Measurements from ENCODE around the gene VPS13A. TPM values are rescaled to one million over a fixed set of nuclear protein-coding genes. Genes with fewer than 3 reads are reported as not detected.
"Not testable (repeated sequence)": the region's sequence is repeated elsewhere in the genome, so short reads cannot be mapped to it uniquely, and the experiment has no call there.

The VPS13A gene
- total and polyA plus RNA-seq, 4 donors: 3.7 to 58.3 (median 19.7) TPM

DNA sequence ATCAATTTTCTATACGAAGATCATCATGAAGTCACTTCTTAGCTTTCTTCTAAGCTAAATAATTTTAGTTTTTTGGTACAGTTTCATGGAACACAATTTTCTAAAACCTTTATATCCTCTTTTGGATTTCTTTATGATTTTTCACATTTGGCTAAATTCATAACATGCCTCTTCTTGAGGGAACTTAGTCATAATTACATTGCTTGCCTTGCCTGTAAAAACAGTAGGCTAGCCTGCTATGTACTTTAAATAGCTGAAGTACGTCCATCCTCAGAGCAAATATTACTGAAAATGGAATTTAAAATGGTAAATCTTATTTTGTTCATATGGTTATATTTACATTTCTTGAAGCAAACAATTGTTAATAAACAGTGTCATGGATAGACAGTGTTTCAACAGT is 225.0 kb downstream of the VPS13A start:
- Histone ChIP-seq H3K27ac (ENCODE audit: low read depth in 1 of 2, low read length in 1 of 2) (no peak overlapping the region), H3K36me3 (ENCODE audit: control insufficient read depth in 4 of 4, insufficient read depth in 4 of 4, low read length in 4 of 4) (peaks cover 0 to 9% (median 3%) of the 10 kb centered on the region in 4 donors), H3K27me3 (ENCODE audit: control insufficient read depth in 3 of 3, insufficient read depth in 3 of 3, low read length in 2 of 3) (no peaks in the 10 kb centered on the region), H3K9ac (ENCODE audit: insufficient read depth in 1 of 2, low read length in 2 of 2) (no peak overlapping the region), H3K4me3 (no peak overlapping the region), H3K4me1 (ENCODE audit: control insufficient read depth in 5 of 5, insufficient read depth in 5 of 5, low read length in 5 of 5) (no peaks in the 10 kb centered on the region), H3K9me3 (ENCODE audit: control insufficient read depth in 4 of 4, insufficient read depth in 3 of 4, low read length in 3 of 4) (no peaks in the 10 kb centered on the region)
- 94 to 98% methylated on average over 2 of the region's 2 CpGs for WGBS, 2 donors
- DNase-seq (no peak), ATAC-seq (ENCODE audit: insufficient read depth, low FRiP score) (no peak)
- TF ChIP-seq, protein P1, sequence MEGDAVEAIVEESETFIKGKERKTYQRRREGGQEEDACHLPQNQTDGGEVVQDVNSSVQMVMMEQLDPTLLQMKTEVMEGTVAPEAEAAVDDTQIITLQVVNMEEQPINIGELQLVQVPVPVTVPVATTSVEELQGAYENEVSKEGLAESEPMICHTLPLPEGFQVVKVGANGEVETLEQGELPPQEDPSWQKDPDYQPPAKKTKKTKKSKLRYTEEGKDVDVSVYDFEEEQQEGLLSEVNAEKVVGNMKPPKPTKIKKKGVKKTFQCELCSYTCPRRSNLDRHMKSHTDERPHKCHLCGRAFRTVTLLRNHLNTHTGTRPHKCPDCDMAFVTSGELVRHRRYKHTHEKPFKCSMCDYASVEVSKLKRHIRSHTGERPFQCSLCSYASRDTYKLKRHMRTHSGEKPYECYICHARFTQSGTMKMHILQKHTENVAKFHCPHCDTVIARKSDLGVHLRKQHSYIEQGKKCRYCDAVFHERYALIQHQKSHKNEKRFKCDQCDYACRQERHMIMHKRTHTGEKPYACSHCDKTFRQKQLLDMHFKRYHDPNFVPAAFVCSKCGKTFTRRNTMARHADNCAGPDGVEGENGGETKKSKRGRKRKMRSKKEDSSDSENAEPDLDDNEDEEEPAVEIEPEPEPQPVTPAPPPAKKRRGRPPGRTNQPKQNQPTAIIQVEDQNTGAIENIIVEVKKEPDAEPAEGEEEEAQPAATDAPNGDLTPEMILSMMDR (IDR thresholded peaks at IDR 0.05; ENCODE audit: control extremely low read depth, extremely low read depth): no peak

DNA sequence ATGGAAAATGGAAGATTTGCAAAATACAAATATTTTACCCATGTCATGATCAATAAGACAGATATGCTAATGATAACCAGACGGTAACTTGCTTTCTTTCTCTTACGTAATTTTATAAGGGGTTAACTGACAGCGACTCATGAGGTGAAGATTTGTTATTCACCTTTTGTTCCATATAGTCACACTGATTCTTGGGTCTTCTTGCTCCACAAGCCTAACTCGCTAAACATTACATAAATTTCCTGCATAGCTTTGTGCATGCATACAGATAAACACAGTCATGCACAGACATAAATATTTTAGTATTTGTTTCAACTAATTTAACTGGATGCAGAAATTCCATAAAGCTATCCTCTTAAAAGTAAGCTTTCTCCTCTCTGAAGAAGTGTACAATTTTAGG is 225.9 kb downstream of the VPS13A start:
- no peaks in the 10 kb centered on the region for H3K9me3 ChIP-seq (ENCODE audit: control insufficient read depth in 4 of 4, insufficient read depth in 3 of 4, low read length in 3 of 4)
- ATAC-seq (ENCODE audit: insufficient read depth, low FRiP score): no peak
- WGBS, 2 donors: 85 to 94% methylated on average over 4 of the region's 4 CpGs

DNA sequence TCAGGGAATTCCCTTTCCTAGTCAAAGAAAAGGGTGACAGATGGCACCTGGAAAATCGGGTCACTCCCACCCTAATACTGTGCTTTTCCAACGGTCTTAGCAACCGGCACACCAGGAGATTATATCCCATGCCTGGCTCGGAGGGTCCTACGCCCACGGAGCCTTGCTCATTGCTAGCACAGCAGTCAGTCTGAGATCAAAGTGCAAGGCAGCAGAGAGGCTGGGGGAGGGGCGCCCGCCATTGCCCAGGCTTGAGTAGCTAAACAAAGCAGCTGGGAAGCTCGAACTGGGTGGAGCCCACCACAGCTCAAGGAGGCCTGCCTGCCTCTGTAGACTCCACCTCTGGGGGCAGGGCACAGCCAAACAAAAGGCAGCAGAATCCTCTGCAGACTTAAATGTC is 231.2 kb downstream of the VPS13A start:
- ATAC-seq (ENCODE audit: insufficient read depth, low FRiP score); H3K9me3 ChIP-seq (ENCODE audit: control insufficient read depth in 4 of 4, insufficient read depth in 3 of 4, low read length in 3 of 4); H3K9ac ChIP-seq (ENCODE audit: insufficient read depth in 1 of 2, low read length in 2 of 2); H3K27me3 ChIP-seq (ENCODE audit: control insufficient read depth in 3 of 3, insufficient read depth in 3 of 3, low read length in 2 of 3); H3K4me1 ChIP-seq (ENCODE audit: control insufficient read depth in 5 of 5, insufficient read depth in 5 of 5, low read length in 5 of 5); H3K27ac ChIP-seq (ENCODE audit: low read depth in 1 of 2, low read length in 1 of 2); DNase-seq; H3K4me3 ChIP-seq: not testable (repeated sequence)
- peaks cover 0 to 12% (median 6%) of the 10 kb centered on the region in 4 donors for H3K36me3 ChIP-seq (ENCODE audit: control insufficient read depth in 4 of 4, insufficient read depth in 4 of 4, low read length in 4 of 4)
- 92 to 96% methylated on average over 9 of the region's 9 CpGs for WGBS, 2 donors

More for the DNA sequence above, 225.9 kb downstream of the VPS13A start:
- no peaks in the 10 kb centered on the region for H3K4me1 ChIP-seq (ENCODE audit: control insufficient read depth in 5 of 5, insufficient read depth in 5 of 5, low read length in 5 of 5)
- H3K4me3 ChIP-seq: no peak overlapping the region
- H3K27ac ChIP-seq (ENCODE audit: low read depth in 1 of 2, low read length in 1 of 2): no peak overlapping the region
- H3K27me3 ChIP-seq (ENCODE audit: control insufficient read depth in 3 of 3, insufficient read depth in 3 of 3, low read length in 2 of 3): no peaks in the 10 kb centered on the region
- no peak overlapping the region for H3K9ac ChIP-seq (ENCODE audit: insufficient read depth in 1 of 2, low read length in 2 of 2)
- peaks cover 0 to 14% (median 6%) of the 10 kb centered on the region in 4 donors for H3K36me3 ChIP-seq (ENCODE audit: control insufficient read depth in 4 of 4, insufficient read depth in 4 of 4, low read length in 4 of 4)
- DNase-seq: no peak
- TF ChIP-seq, protein P1 (IDR thresholded peaks at IDR 0.05; ENCODE audit: control extremely low read depth, extremely low read depth): no peak

- Histone ChIP-seq H3K4me3 (no peak overlapping the region), H3K9ac (ENCODE audit: insufficient read depth in 1 of 2, low read length in 2 of 2) (no peak overlapping the region), H3K27ac (ENCODE audit: low read depth in 1 of 2, low read length in 1 of 2) (no peak overlapping the region), H3K27me3 (ENCODE audit: control insufficient read depth in 3 of 3, insufficient read depth in 3 of 3, low read length in 2 of 3) (no peaks in the 10 kb centered on the region), H3K36me3 (ENCODE audit: control insufficient read depth in 4 of 4, insufficient read depth in 4 of 4, low read length in 4 of 4) (no peaks in the 10 kb centered on the region), H3K9me3 (ENCODE audit: control insufficient read depth in 4 of 4, insufficient read depth in 3 of 4, low read length in 3 of 4) (no peaks in the 10 kb centered on the region), H3K4me1 (ENCODE audit: control insufficient read depth in 5 of 5, insufficient read depth in 5 of 5, low read length in 5 of 5) (peaks cover 0 to 13% (median 0%) of the 10 kb centered on the region in 5 donors)
- ATAC-seq (ENCODE audit: insufficient read depth, low FRiP score) (peak; percentile 77), DNase-seq (peak in 2 of 3 donors; percentile 57 to 61)
- 13 to 42% methylated on average over 5 of the region's 5 CpGs for WGBS, 2 donors
- TF ChIP-seq, protein P1 (IDR thresholded peaks at IDR 0.05; ENCODE audit: control extremely low read depth, extremely low read depth): no peak
Measured at GRCh38 chr9:77417566-77417965, 240.2 kb downstream of the VPS13A start.

All from lung (tissue), 12 donors.